Brain microvascular endothelial cell (primary cell): Measurements from ENCODE around the gene CHRNG.

Experiments
- DNase-seq: peaks from one replicate; pipeline ENCODE4 v3.0.0-alpha.2; 2020
- H3K27ac ChIP-seq: fragments of 250-450 bp; sonication (Bioruptor Pico); 2 replicates; pipeline ENCODE4 v1.5.1; 2020; ENCODE audit warnings: mild to moderate bottlenecking, moderate library complexity
- H3K27me3 ChIP-seq: fragments of 250-450 bp; sonication (Bioruptor Pico); replicated peaks from 2 replicates; pipeline ENCODE4 v1.5.1; 2020; ENCODE audit warnings: mild to moderate bottlenecking
- H3K36me3 ChIP-seq: fragments of 250-450 bp; sonication (Bioruptor Pico); replicated peaks from 2 replicates; pipeline ENCODE4 v1.5.1; 2020; ENCODE audit warnings: mild to moderate bottlenecking
- H3K4me3 ChIP-seq: 2 replicates; pipeline ENCODE4 v1.5.1; 2011; ENCODE audit warnings: low read depth, mild to moderate bottlenecking, control low read depth, low read length, moderate library complexity
- in situ Hi-C: cut with HindIII; loops from 2 replicates; pipeline ENCODE4 v1.10.0; 2017; ENCODE audit warnings: low sequenced_read_pairs, low pct_ligation_motif_present
- TF ChIP-seq, protein P1 (sequence below): IDR thresholded peaks from 2 replicates; pipeline ENCODE4 v1.5.1; 2011; ENCODE audit warnings: low read depth, mild to moderate bottlenecking, moderate library complexity, low read length, control low read depth, inconsistent platforms; ENCODE audit errors: missing control alignments

The CHRNG gene

DNA sequence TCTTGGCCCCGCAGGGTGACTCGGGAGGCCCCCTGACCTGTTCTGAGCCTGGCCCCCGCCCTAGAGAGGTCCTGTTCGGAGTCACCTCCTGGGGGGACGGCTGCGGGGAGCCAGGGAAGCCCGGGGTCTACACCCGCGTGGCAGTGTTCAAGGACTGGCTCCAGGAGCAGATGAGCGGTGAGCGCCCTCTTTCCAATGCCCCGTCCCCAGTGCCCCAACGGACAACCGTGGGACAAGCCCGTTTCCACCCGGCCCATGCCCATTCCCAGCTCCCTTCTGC lies 16.1 kb upstream of the CHRNG start:
- Histone ChIP-seq H3K27ac (no peak overlapping the region), H3K36me3 (no peaks in the 10 kb centered on the region), H3K27me3 (peaks cover 54% of the 10 kb centered on the region), H3K4me3 (no peak overlapping the region)
- TF ChIP-seq, protein P1, sequence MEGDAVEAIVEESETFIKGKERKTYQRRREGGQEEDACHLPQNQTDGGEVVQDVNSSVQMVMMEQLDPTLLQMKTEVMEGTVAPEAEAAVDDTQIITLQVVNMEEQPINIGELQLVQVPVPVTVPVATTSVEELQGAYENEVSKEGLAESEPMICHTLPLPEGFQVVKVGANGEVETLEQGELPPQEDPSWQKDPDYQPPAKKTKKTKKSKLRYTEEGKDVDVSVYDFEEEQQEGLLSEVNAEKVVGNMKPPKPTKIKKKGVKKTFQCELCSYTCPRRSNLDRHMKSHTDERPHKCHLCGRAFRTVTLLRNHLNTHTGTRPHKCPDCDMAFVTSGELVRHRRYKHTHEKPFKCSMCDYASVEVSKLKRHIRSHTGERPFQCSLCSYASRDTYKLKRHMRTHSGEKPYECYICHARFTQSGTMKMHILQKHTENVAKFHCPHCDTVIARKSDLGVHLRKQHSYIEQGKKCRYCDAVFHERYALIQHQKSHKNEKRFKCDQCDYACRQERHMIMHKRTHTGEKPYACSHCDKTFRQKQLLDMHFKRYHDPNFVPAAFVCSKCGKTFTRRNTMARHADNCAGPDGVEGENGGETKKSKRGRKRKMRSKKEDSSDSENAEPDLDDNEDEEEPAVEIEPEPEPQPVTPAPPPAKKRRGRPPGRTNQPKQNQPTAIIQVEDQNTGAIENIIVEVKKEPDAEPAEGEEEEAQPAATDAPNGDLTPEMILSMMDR, result no peak
- DNase-seq, result no peak
- in situ Hi-C loops, result no loop called here

DNA sequence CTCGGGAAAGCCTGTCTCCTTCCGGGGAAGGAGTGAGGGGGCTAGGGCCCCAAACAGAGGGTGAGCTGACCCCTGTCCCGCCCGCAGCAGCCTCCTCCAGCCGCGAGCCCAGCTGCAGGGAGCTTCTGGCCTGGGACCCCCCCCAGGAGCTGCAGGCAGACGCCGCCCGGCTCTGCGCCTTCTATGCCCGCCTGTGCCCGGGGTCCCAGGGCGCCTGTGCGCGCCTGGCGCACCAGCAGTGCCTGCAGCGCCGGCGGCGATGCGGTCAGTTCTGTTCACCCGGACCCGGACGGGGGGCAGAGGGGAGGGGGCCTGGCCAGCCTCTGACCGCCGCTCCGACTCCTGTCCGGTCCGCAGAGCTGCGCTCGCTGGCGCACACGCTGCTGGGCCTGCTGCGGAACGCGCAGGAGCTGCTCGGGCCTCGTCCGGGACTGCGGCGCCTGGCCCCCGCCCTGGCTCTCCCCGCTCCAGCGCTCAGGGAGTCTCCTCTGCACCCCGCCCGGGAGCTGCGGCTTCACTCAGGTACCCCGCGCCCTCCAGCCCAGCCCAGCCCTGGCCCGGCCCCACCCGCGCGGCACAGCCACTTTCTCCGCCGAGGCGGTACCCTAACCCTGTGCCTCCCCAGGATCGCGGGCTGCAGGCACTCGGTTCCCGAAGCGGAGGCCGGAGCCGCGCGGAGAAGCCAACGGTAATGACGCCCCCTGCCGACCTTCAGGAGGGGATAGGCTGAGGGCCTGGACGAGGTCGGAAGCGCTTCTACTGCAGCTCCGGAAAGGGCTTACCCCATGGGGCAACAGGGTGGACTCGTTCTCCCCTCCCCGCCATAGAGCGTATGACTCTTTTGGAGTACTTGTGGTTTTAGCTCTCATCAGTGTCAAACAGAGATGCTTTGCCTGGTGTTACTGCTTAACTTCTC lies 15.6 kb upstream of the CHRNG start:
- in situ Hi-C loops, result no loop called here
- Histone ChIP-seq H3K27ac (no peak overlapping the region), H3K36me3 (no peaks in the 10 kb centered on the region), H3K4me3 (no peak overlapping the region), H3K27me3 (peaks cover 51% of the 10 kb centered on the region)
- DNase-seq, result no peak
- TF ChIP-seq, protein P1, result peak; percentile 48

DNA sequence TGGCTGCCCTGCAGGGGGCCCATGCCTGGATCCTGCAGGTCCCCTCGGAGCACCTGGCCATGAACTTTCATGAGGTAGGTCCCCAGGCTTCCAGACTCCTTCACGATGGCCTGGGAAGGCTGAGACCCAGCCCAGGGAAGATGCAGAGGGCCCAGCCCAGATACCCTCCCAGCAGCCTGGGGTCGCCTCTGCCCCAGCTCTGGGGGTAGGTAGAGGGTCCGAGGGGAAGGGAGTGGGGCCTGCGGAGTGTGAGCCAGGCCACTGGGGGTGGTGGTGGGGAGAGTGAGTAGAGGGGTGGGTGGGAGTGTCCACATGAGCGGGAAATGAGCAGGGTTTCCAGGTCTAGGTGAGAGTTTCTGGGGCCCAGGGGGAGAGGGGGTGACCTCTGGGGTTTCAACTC lies 14.7 kb upstream of the CHRNG start:
- Histone ChIP-seq H3K4me3 (no peak overlapping the region), H3K36me3 (no peaks in the 10 kb centered on the region), H3K27ac (no peak overlapping the region), H3K27me3 (peaks cover 45% of the 10 kb centered on the region)
- TF ChIP-seq, protein P1, result no peak
- no peak for DNase-seq
- in situ Hi-C loops, result no loop called here

DNA sequence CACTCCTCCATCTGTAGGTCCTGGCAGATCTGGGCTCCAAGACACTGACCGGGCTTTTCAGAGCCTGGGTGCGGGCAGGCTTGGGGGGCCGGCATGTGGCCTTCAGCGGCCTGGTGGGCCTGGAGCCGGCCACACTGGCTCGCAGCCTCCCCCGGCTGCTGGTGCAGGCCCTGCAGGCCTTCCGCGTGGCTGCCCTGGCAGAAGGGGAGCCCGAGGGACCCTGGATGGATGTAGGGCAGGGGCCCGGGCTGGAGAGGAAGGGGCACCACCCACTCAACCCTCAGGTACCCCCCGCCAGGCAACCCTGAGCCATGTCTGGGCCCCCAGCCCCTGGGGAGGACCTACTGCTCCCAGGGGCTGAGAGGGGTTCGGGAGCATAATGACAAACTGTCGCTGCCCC lies 14.3 kb upstream of the CHRNG start:
- in situ Hi-C loops, result no loop called here
- Histone ChIP-seq H3K27me3 (peaks cover 45% of the 10 kb centered on the region), H3K27ac (no peak overlapping the region), H3K4me3 (no peak overlapping the region), H3K36me3 (no peaks in the 10 kb centered on the region)
- no peak for DNase-seq
- TF ChIP-seq, protein P1, result no peak

DNA sequence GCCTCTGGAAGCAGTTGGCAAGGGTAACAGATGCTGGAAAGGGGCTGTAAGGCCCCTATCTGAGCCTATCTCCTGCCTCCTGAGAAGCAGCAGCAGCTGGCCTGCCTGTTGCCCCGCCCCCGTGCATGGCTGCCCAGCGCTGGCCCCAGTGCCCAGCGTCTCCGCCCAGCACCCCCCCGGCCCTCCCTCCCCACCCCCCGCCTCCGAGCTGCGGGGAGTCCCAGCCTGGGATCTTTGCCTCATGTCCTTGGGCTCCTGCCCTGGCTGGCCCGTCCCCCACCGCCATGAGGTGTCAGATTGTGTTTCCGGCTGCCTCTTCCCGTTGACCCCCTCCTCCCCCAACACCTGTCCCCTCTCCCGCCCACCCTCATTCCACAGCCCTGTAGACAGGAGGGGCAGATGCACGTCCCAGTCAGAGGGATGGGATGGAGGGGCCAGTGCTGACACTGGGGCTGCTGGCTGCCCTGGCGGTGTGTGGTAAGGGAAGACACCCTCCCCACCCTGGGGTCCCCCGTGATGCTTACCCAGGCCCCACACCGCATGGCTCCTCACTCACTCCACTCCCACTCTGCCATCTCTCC lies 13.6 kb upstream of the CHRNG start, which contains the start of gene CHRND:
CHRND (plus strand) TSS at position 370 of the 581 bp plus-strand sequence; CDS start at position 426, 56 bp downstream.
- TF ChIP-seq, protein P1, result no peak
- no peaks in the 10 kb centered on the region for H3K36me3 ChIP-seq
- H3K27ac ChIP-seq, result no peak within 1 kb of the TSS
- no peak within 1 kb of the TSS for H3K4me3 ChIP-seq
- DNase-seq, result no peak
- in situ Hi-C loops, result no loop called here
- H3K27me3 ChIP-seq, result peaks cover 39% of the 10 kb centered on the region
